HEK293 (cell line): ENCODE results near the gene RABEP2.

Source experiments
- BCL6B ChIP-seq: fragments of 450-650 bp; formaldehyde crosslinking; IDR thresholded peaks from 2 replicates; pipeline ENCODE4 v1.5.1; 2017; ENCODE audit warnings: missing biosample characterization, missing genetic modification characterization
- EGR2 ChIP-seq: fragments of 450-650 bp; formaldehyde crosslinking; IDR thresholded peaks from 2 replicates; pipeline ENCODE4 v1.5.1; 2016; ENCODE audit warnings: low read depth, missing biosample characterization, missing genetic modification characterization
- HOXA7 ChIP-seq: sonication (generic); formaldehyde crosslinking; IDR thresholded peaks from 2 replicates; pipeline ENCODE4 v1.8.1; 2022; ENCODE audit warnings: missing genetic modification reagents, borderline replicate concordance
- HOXD13 ChIP-seq: sonication (generic); formaldehyde crosslinking; IDR thresholded peaks from 2 replicates; pipeline ENCODE4 v1.8.0; 2022; ENCODE audit warnings: missing genetic modification reagents, borderline replicate concordance
- MYNN ChIP-seq: fragments of 450-650 bp; formaldehyde crosslinking; IDR thresholded peaks from 2 replicates; pipeline ENCODE4 v1.5.1; 2016; ENCODE audit warnings: missing biosample characterization, missing genetic modification characterization, borderline replicate concordance
- OVOL3 ChIP-seq: fragments of 450-650 bp; formaldehyde crosslinking; IDR thresholded peaks from 2 replicates; pipeline ENCODE4 v1.5.1; 2016; ENCODE audit warnings: missing biosample characterization, missing genetic modification characterization
- PRDM1 ChIP-seq: fragments of 450-650 bp; formaldehyde crosslinking; IDR thresholded peaks from 2 replicates; pipeline ENCODE4; 2016; ENCODE audit warnings: missing biosample characterization, missing genetic modification characterization
- PRDM2 ChIP-seq: fragments of 450-650 bp; formaldehyde crosslinking; IDR thresholded peaks from 2 replicates; pipeline ENCODE4 v1.5.1; 2016; ENCODE audit warnings: missing biosample characterization, missing genetic modification characterization, borderline replicate concordance
- ZBTB21 ChIP-seq: fragments of 450-650 bp; formaldehyde crosslinking; IDR thresholded peaks from 2 replicates; pipeline ENCODE4 v1.5.1; 2017; ENCODE audit warnings: missing biosample characterization, missing genetic modification characterization
- ZFP37 ChIP-seq: fragments of 450-650 bp; formaldehyde crosslinking; IDR thresholded peaks from 2 replicates; pipeline ENCODE4 v1.5.1; 2016; ENCODE audit warnings: missing biosample characterization, missing genetic modification characterization
- ZFP41 ChIP-seq: fragments of 450-650 bp; formaldehyde crosslinking; IDR thresholded peaks from 2 replicates; pipeline ENCODE4 v1.5.1; 2016; ENCODE audit warnings: missing biosample characterization, missing genetic modification characterization, borderline replicate concordance
- ZNF174 ChIP-seq: fragments of 450-650 bp; formaldehyde crosslinking; IDR thresholded peaks from 2 replicates; pipeline ENCODE4 v1.5.0; 2017; ENCODE audit warnings: missing biosample characterization, mild to moderate bottlenecking, missing genetic modification characterization
- ZNF184 ChIP-seq: fragments of 450-650 bp; IDR thresholded peaks from 2 replicates; pipeline ENCODE4 v1.5.1; 2018; ENCODE audit warnings: missing biosample characterization, mild to moderate bottlenecking, missing genetic modification characterization
- ZNF23 ChIP-seq: fragments of 450-650 bp; formaldehyde crosslinking; IDR thresholded peaks from 2 replicates; pipeline ENCODE4 v1.5.1; 2016; ENCODE audit warnings: missing biosample characterization, missing genetic modification characterization, borderline replicate concordance
- ZNF248 ChIP-seq: fragments of 450-650 bp; formaldehyde crosslinking; IDR thresholded peaks from 2 replicates; pipeline ENCODE4 v1.5.1; 2017; ENCODE audit warnings: missing biosample characterization, missing genetic modification characterization
- ZNF354C ChIP-seq: fragments of 450-650 bp; formaldehyde crosslinking; IDR thresholded peaks from 2 replicates; pipeline ENCODE4 v1.5.1; 2016; ENCODE audit warnings: missing biosample characterization, missing genetic modification characterization, low read depth, borderline replicate concordance
- ZNF404 ChIP-seq: fragments of 450-650 bp; formaldehyde crosslinking; IDR thresholded peaks from 2 replicates; pipeline ENCODE4 v1.5.1; 2017; ENCODE audit warnings: missing biosample characterization, missing genetic modification characterization
- ZNF521 ChIP-seq: fragments of 450-650 bp; formaldehyde crosslinking; IDR thresholded peaks from 2 replicates; pipeline ENCODE4 v1.5.1; 2017; ENCODE audit warnings: missing biosample characterization, mild to moderate bottlenecking, missing genetic modification characterization
- ZNF548 ChIP-seq: fragments of 450-650 bp; formaldehyde crosslinking; IDR thresholded peaks from 2 replicates; pipeline ENCODE4 v1.5.1; 2016; ENCODE audit warnings: missing biosample characterization, missing genetic modification characterization
- ZNF558 ChIP-seq: fragments of 450-650 bp; formaldehyde crosslinking; IDR thresholded peaks from 2 replicates; pipeline ENCODE4 v1.5.1; 2016; ENCODE audit warnings: missing biosample characterization, missing genetic modification characterization
- ZNF629 ChIP-seq: fragments of 450-650 bp; formaldehyde crosslinking; IDR thresholded peaks from 2 replicates; pipeline ENCODE4 v1.5.1; 2017; ENCODE audit warnings: missing biosample characterization, missing genetic modification characterization
- ZNF654 ChIP-seq: fragments of 450-650 bp; formaldehyde crosslinking; IDR thresholded peaks from 2 replicates; pipeline ENCODE4 v1.5.1; 2016; ENCODE audit warnings: low read depth, missing biosample characterization, missing genetic modification characterization
- ZNF792 ChIP-seq: fragments of 450-650 bp; formaldehyde crosslinking; IDR thresholded peaks from 2 replicates; pipeline ENCODE4 v1.5.1; 2016; ENCODE audit warnings: missing biosample characterization, missing genetic modification characterization
- ZSCAN5A ChIP-seq: fragments of 450-650 bp; formaldehyde crosslinking; IDR thresholded peaks from 2 replicates; pipeline ENCODE4 v1.5.1; 2016; ENCODE audit warnings: missing biosample characterization, missing genetic modification characterization
- TF ChIP-seq, protein P1 (sequence below): fragments of 450-650 bp; formaldehyde crosslinking; IDR thresholded peaks from 2 replicates; pipeline ENCODE4 v1.5.1; 2016; ENCODE audit warnings: missing biosample characterization, missing genetic modification characterization

The RABEP2 gene

GRCh38 chr16:28974437-28975157, 49.6 kb upstream of the RABEP2 start, which contains the start of gene SPNS1 (continued):
- TF ChIP-seq BCL6B (tag by site-specific recombination) (no peak), ZNF654 (tag by site-specific recombination) (no peak), PRDM2 (tag by site-specific recombination) (no peak), HOXD13 (no peak), ZNF521 (tag by site-specific recombination) (no peak), ZNF23 (tag by site-specific recombination) (no peak), ZSCAN5A (no peak; the same call in 1 of the 2 replicates), ZNF404 (tag by site-specific recombination) (no peak), ZBTB21 (tag by site-specific recombination) (peak; percentile 80), ZNF184 (tag by site-specific recombination) (no peak), ZFP37 (tag by site-specific recombination) (no peak), MYNN (tag by site-specific recombination) (no peak), ZNF174 (tag by site-specific recombination) (no peak), ZNF558 (tag by site-specific recombination) (no peak), PRDM1 (tag by site-specific recombination) (0 out of 2 replicates have a peak, but pooled peaks have one; percentile 19), ZNF354C (tag by site-specific recombination) (no peak), ZNF548 (tag by site-specific recombination) (no peak), HOXA7 (no peak), OVOL3 (tag by site-specific recombination) (peak; percentile 90), ZNF792 (tag by site-specific recombination) (no peak), ZNF248 (tag by site-specific recombination) (no peak), EGR2 (tag by site-specific recombination) (no peak), ZNF629 (peak; percentile 86), ZFP41 (no peak)
- TF ChIP-seq, protein P1, sequence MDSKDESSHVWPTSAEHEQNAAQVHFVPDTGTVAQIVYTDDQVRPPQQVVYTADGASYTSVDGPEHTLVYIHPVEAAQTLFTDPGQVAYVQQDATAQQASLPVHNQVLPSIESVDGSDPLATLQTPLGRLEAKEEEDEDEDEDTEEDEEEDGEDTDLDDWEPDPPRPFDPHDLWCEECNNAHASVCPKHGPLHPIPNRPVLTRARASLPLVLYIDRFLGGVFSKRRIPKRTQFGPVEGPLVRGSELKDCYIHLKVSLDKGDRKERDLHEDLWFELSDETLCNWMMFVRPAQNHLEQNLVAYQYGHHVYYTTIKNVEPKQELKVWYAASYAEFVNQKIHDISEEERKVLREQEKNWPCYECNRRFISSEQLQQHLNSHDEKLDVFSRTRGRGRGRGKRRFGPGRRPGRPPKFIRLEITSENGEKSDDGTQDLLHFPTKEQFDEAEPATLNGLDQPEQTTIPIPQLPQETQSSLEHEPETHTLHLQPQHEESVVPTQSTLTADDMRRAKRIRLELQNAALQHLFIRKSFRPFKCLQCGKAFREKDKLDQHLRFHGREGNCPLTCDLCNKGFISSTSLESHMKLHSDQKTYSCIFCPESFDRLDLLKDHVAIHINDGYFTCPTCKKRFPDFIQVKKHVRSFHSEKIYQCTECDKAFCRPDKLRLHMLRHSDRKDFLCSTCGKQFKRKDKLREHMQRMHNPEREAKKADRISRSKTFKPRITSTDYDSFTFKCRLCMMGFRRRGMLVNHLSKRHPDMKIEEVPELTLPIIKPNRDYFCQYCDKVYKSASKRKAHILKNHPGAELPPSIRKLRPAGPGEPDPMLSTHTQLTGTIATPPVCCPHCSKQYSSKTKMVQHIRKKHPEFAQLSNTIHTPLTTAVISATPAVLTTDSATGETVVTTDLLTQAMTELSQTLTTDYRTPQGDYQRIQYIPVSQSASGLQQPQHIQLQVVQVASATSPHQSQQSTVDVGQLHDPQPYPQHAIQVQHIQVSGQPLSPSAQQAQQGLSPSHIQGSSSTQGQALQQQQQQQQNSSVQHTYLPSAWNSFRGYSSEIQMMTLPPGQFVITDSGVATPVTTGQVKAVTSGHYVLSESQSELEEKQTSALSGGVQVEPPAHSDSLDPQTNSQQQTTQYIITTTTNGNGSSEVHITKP (tag by site-specific recombination) = peak; percentile 89
